Activated naive CD8-positive, alpha-beta T cell treated with anti-CD3 and anti-CD28 coated beads, Interleukin-2, amount 10 ng/mL, durations not matched to agents 7 days and 5 days (primary cell): ENCODE data around the gene DDRGK1. TPM values are rescaled to one million over a fixed set of nuclear protein-coding genes. Genes with fewer than 3 reads are reported as not detected.
"Not testable (repeated sequence)": the region's sequence is repeated elsewhere in the genome, so short reads cannot be mapped to it uniquely, and the experiment has no call there.

Experiments
- ATAC-seq: fragments of 150-1000 bp; cut with Tn5 transposase; one replicate; pipeline ENCODE4 v1.10.0; 2021; ENCODE audit warnings: low read depth, moderate library complexity
- POLR2A ChIA-PET: fragments of 350-600 bp; sonication (Branson Sonifier 250); formaldehyde crosslinking; loops from one replicate; lab custom pipeline; 2021; ENCODE audit warnings: antibody characterized with exemption; lab: Charles Lee
- DNase-seq: peaks from one replicate; pipeline ENCODE4 v3.0.0; 2021
- H3K27ac Mint-ChIP-seq: one replicate; pipeline ENCODE4 v1.8.0; 2022; ENCODE audit warnings: mild to moderate bottlenecking, mixed read lengths
- H3K27me3 Mint-ChIP-seq: one replicate; pipeline ENCODE4 v1.8.0; 2022; ENCODE audit warnings: mild to moderate bottlenecking, moderate library complexity, mixed read lengths
- H3K36me3 Mint-ChIP-seq: one replicate; pipeline ENCODE4 v1.8.0; 2021; ENCODE audit warnings: mild to moderate bottlenecking, mixed read lengths
- H3K4me1 Mint-ChIP-seq: one replicate; pipeline ENCODE4 v1.8.0; 2021; ENCODE audit warnings: mixed read lengths
- H3K4me3 Mint-ChIP-seq: one replicate; pipeline ENCODE4 v1.8.0; 2022; ENCODE audit warnings: mild to moderate bottlenecking, moderate library complexity, mixed read lengths
- H3K9me3 Mint-ChIP-seq: one replicate; pipeline ENCODE4 v1.8.0; 2021; ENCODE audit warnings: mixed read lengths
- total RNA-seq, 2 experiments: library from RNA; stranded (reverse); gene quantifications; one replicate each; pipeline ENCODE4 v1.2.3, GENCODE V29; 2021

DDRGK1 gene
- total RNA-seq, 2 experiments from 2014 or later: 58.1 to 59.2 TPM

- no peak overlapping the region for H3K4me3 Mint-ChIP-seq
- H3K27me3 Mint-ChIP-seq: no peaks in the 10 kb centered on the region
- ATAC-seq: no peak
- H3K4me1 Mint-ChIP-seq: peaks cover 12% of the 10 kb centered on the region
- H3K36me3 Mint-ChIP-seq: peaks cover 6% of the 10 kb centered on the region
- no peak overlapping the region for H3K27ac Mint-ChIP-seq
- H3K9me3 Mint-ChIP-seq: no peaks in the 10 kb centered on the region
- POLR2A ChIA-PET: interaction anchor here (0.7 kb wide), 1 partner anchor 87 kb away, joined by 5 read pairs; no protein-coding TSS in a partner anchor
- no peak for DNase-seq
These were observed 17.1 kb upstream of the DDRGK1 start for GRCh38 chr20:3221398-3222226.

GRCh38 chr20:3218307-3218988, 14.0 kb upstream of the DDRGK1 start:
- ATAC-seq: peak; percentile 69
- H3K9me3 Mint-ChIP-seq: no peaks in the 10 kb centered on the region
- peak; percentile 89 for DNase-seq
- peaks cover 8% of the 10 kb centered on the region for H3K36me3 Mint-ChIP-seq
- POLR2A ChIA-PET: interaction anchor here (0.6 to 2.1 kb wide), 5 partner anchors 9 to 164 kb away, joined by 3 to 8 read pairs (median 5); partner anchors contain the start of gene ITPA
- H3K27ac Mint-ChIP-seq: no peak overlapping the region
- H3K27me3 Mint-ChIP-seq: no peaks in the 10 kb centered on the region
- H3K4me1 Mint-ChIP-seq: peaks cover 9% of the 10 kb centered on the region
- no peak overlapping the region for H3K4me3 Mint-ChIP-seq

GRCh38 chr20:3215359-3215917, 11.0 kb upstream of the DDRGK1 start:
- ATAC-seq, POLR2A ChIA-PET, H3K9me3 Mint-ChIP-seq, H3K27me3 Mint-ChIP-seq, H3K27ac Mint-ChIP-seq, H3K36me3 Mint-ChIP-seq, H3K4me1 Mint-ChIP-seq, DNase-seq, H3K4me3 Mint-ChIP-seq: not testable (repeated sequence)

- ATAC-seq: no peak
- Mint-ChIP-seq H3K27me3 (no peaks in the 10 kb centered on the region), H3K4me1 (peaks cover 12% of the 10 kb centered on the region), H3K9me3 (no peaks in the 10 kb centered on the region), H3K27ac (no peak overlapping the region), H3K36me3 (peaks cover 6% of the 10 kb centered on the region), H3K4me3 (no peak overlapping the region)
- no peak for DNase-seq
- POLR2A ChIA-PET: no interaction called here
These were observed 8.7 kb upstream of the DDRGK1 start for GRCh38 chr20:3213226-3213625.

GRCh38 chr20:3210346-3210745, 5.9 kb upstream of the DDRGK1 start:
- H3K9me3 Mint-ChIP-seq: no peaks in the 10 kb centered on the region
- ATAC-seq (no peak), DNase-seq (no peak)
- peaks cover 12% of the 10 kb centered on the region for H3K4me1 Mint-ChIP-seq
- peaks cover 6% of the 10 kb centered on the region for H3K36me3 Mint-ChIP-seq
- POLR2A ChIA-PET: interaction anchor here (1.2 to 3.7 kb wide), 3 partner anchors 13 to 52 kb away, joined by 3 to 15 read pairs (median 5); partner anchors contain the start of genes FASTKD5, SLC4A11 and UBOX5
- peak overlapping the region; percentile 56 for H3K27ac Mint-ChIP-seq
- H3K27me3 Mint-ChIP-seq: no peaks in the 10 kb centered on the region
- peak overlapping the region; percentile 88 for H3K4me3 Mint-ChIP-seq

- peaks cover 12% of the 10 kb centered on the region for H3K4me1 Mint-ChIP-seq
- no peak for DNase-seq
These were observed 5.5 kb upstream of the DDRGK1 start for GRCh38 chr20:3209946-3210317.

GRCh38 chr20:3209257-3209945, 4.9 kb upstream of the DDRGK1 start, which contains the start of gene ITPA:
TSS of gene ITPA (plus strand) at chr20:3209498. CDS start at chr20:3209552, 54 bp downstream.
- DNase-seq (peak; percentile 72), ATAC-seq (peak; percentile 45)
- POLR2A ChIA-PET: interaction anchor here (0.5 to 3.7 kb wide), 8 partner anchors 10 to 531 kb away, joined by 3 to 15 read pairs (median 4); partner anchors contain the start of genes FASTKD5, SLC4A11 and UBOX5
- peaks cover 6% of the 10 kb centered on the region for H3K36me3 Mint-ChIP-seq
- peak within 1 kb of the TSS; percentile 92 for H3K27ac Mint-ChIP-seq
- peak within 1 kb of the TSS; percentile 88 for H3K4me3 Mint-ChIP-seq
- H3K9me3 Mint-ChIP-seq: no peaks in the 10 kb centered on the region
- H3K4me1 Mint-ChIP-seq: peaks cover 14% of the 10 kb centered on the region
- no peaks in the 10 kb centered on the region for H3K27me3 Mint-ChIP-seq

More at GRCh38 chr20:3209946-3210317, 5.5 kb upstream of the DDRGK1 start:
- Mint-ChIP-seq H3K9me3 (no peaks in the 10 kb centered on the region), H3K27ac (peak overlapping the region; percentile 92), H3K36me3 (peaks cover 6% of the 10 kb centered on the region), H3K4me3 (peak overlapping the region; percentile 88), H3K27me3 (no peaks in the 10 kb centered on the region)
- POLR2A ChIA-PET: interaction anchor here (0.5 to 3.7 kb wide), 7 partner anchors 10 to 337 kb away, joined by 3 to 15 read pairs (median 4); partner anchors contain the start of genes FASTKD5, SLC4A11 and UBOX5
- peak; percentile 24 for ATAC-seq

GRCh38 chr20:3208786-3209256, 4.3 kb upstream of the DDRGK1 start:
- H3K36me3 Mint-ChIP-seq: peaks cover 4% of the 10 kb centered on the region
- ATAC-seq: peak; percentile 6
- POLR2A ChIA-PET: interaction anchor here (0.6 to 3.7 kb wide), 6 partner anchors 11 to 531 kb away, joined by 3 to 15 read pairs (median 4); partner anchors contain the start of genes FASTKD5, SLC4A11 and UBOX5

GRCh38 chr20:3203315-3204123, 963 bp downstream of the DDRGK1 start:
- peak overlapping the region; percentile 94 for H3K27ac Mint-ChIP-seq
- H3K27me3 Mint-ChIP-seq: no peaks in the 10 kb centered on the region
- ATAC-seq (peak; percentile 32), DNase-seq (peak; percentile 57)
- H3K9me3 Mint-ChIP-seq: no peaks in the 10 kb centered on the region
- peaks cover 23% of the 10 kb centered on the region for H3K36me3 Mint-ChIP-seq
- POLR2A ChIA-PET: interaction anchor here (0.5 to 1.5 kb wide), 9 partner anchors 14 to 1660 kb away, joined by 3 to 8 read pairs (median 3); partner anchors contain the start of genes FASTKD5, SLC4A11 and UBOX5
- H3K4me3 Mint-ChIP-seq: peak overlapping the region; percentile 95
- peaks cover 4% of the 10 kb centered on the region for H3K4me1 Mint-ChIP-seq

More at GRCh38 chr20:3208786-3209256, 4.3 kb upstream of the DDRGK1 start:
- Mint-ChIP-seq H3K4me3 (peak overlapping the region; percentile 88), H3K27me3 (no peaks in the 10 kb centered on the region), H3K4me1 (peaks cover 14% of the 10 kb centered on the region), H3K27ac (peak overlapping the region; percentile 92), H3K9me3 (no peaks in the 10 kb centered on the region)
- no peak for DNase-seq

- Mint-ChIP-seq H3K27ac (no peak overlapping the region), H3K9me3 (no peaks in the 10 kb centered on the region), H3K4me3 (peak overlapping the region; percentile 95), H3K27me3 (no peaks in the 10 kb centered on the region), H3K4me1 (peaks cover 4% of the 10 kb centered on the region), H3K36me3 (peaks cover 23% of the 10 kb centered on the region)
- no peak for DNase-seq
- no peak for ATAC-seq
- POLR2A ChIA-PET: interaction anchor here (0.8 to 1.5 kb wide), 5 partner anchors 20 to 216 kb away, joined by 3 to 8 read pairs (median 6); partner anchors contain the start of genes FASTKD5 and UBOX5
These were observed 1.5 kb downstream of the DDRGK1 start for GRCh38 chr20:3202965-3203314.

GRCh38 chr20:3199976-3200755, 4.3 kb downstream of the DDRGK1 start:
- Mint-ChIP-seq H3K27me3 (no peaks in the 10 kb centered on the region), H3K27ac (no peak overlapping the region), H3K36me3 (peaks cover 31% of the 10 kb centered on the region), H3K4me1 (peaks cover 9% of the 10 kb centered on the region), H3K4me3 (no peak overlapping the region), H3K9me3 (no peaks in the 10 kb centered on the region)
- POLR2A ChIA-PET: interaction anchor here (0.7 to 1.8 kb wide), 2 partner anchors 39 to 43 kb away, joined by 3 to 4 read pairs; no protein-coding TSS in a partner anchor
- DNase-seq: no peak
- ATAC-seq: no peak
